ENCODE results near the gene RPGRIP1L. TPM values are rescaled to one million over a fixed set of nuclear protein-coding genes. Genes with fewer than 3 reads are reported as not detected.

RPGRIP1L gene
- total and polyA plus RNA-seq, 2 donors (not counting 1 experiment from before 2014, with no cell fraction given), result 7.4 to 13.0 TPM

GRCh38 chr16:53588081-53588648 lies 115.5 kb downstream of the RPGRIP1L start:
- Histone ChIP-seq H3K4me3 (replicated peaks in 1 of 4; ENCODE audit: control extremely low read depth in 1 of 4, insufficient read depth in 1 of 4, low read depth in 3 of 4, low read length in 4 of 4) (no peak overlapping the region), H3K36me3 (ENCODE audit: control insufficient read depth, insufficient read depth, low read length) (no peaks in the 10 kb centered on the region), H3K27me3 (ENCODE audit: control insufficient read depth, insufficient read depth, low read length) (no peaks in the 10 kb centered on the region), H3K4me2 (ENCODE audit: extremely low read depth, insufficient read depth, low read length) (no peak overlapping the region), H3K79me2 (ENCODE audit: control insufficient read depth, insufficient read depth, low read length) (no peaks in the 10 kb centered on the region), H3K4me1 (ENCODE audit: control insufficient read depth, extremely low read depth, insufficient read depth, low read length) (no peaks in the 10 kb centered on the region), H3K27ac (ENCODE audit: insufficient read depth, low read length) (no peak overlapping the region), H2AFZ (ENCODE audit: low read length) (no peak overlapping the region), H3K9ac (ENCODE audit: insufficient read depth, low read length) (no peak overlapping the region), H4K20me1 (ENCODE audit: control insufficient read depth, extremely low read depth, insufficient read depth, low read length) (no peaks in the 10 kb centered on the region), H3K9me3 (ENCODE audit: control insufficient read depth, insufficient read depth, low read depth, low read length) (no peaks in the 10 kb centered on the region)
- no peak for DNase-seq (ENCODE audit: low read depth in 2 of 2)
- TF ChIP-seq CTCF (conservative IDR thresholded peaks at IDR 0.05 in 1 of 2, IDR thresholded peaks at IDR 0.05 in 1 of 2; ENCODE audit: low read depth in 1 of 2, low read length in 2 of 2) (no peak), EZH2 (IDR thresholded peaks at IDR 0.05; ENCODE audit: low read length, missing control alignments) (no peak)

- no peaks in the 10 kb centered on the region for H3K36me3 ChIP-seq (ENCODE audit: control insufficient read depth, insufficient read depth, low read length)
- H3K27ac ChIP-seq (ENCODE audit: insufficient read depth, low read length), result no peak overlapping the region
- no peak for TF ChIP-seq CTCF (conservative IDR thresholded peaks at IDR 0.05 in 1 of 2, IDR thresholded peaks at IDR 0.05 in 1 of 2; ENCODE audit: low read depth in 1 of 2, low read length in 2 of 2)
- no peak for TF ChIP-seq EZH2 (IDR thresholded peaks at IDR 0.05; ENCODE audit: low read length, missing control alignments)
- H3K9ac ChIP-seq (ENCODE audit: insufficient read depth, low read length), result no peak overlapping the region
- H3K4me2 ChIP-seq (ENCODE audit: extremely low read depth, insufficient read depth, low read length), result no peak overlapping the region
- H3K4me3 ChIP-seq (replicated peaks in 1 of 4; ENCODE audit: control extremely low read depth in 1 of 4, insufficient read depth in 1 of 4, low read depth in 3 of 4, low read length in 4 of 4), result no peak overlapping the region
- H3K9me3 ChIP-seq (ENCODE audit: control insufficient read depth, insufficient read depth, low read depth, low read length), result no peaks in the 10 kb centered on the region
- H2AFZ ChIP-seq (ENCODE audit: low read length), result no peak overlapping the region
- DNase-seq (ENCODE audit: low read depth in 2 of 2), result peak in 1 of 2 donors; percentile 35
- no peaks in the 10 kb centered on the region for H3K4me1 ChIP-seq (ENCODE audit: control insufficient read depth, extremely low read depth, insufficient read depth, low read length)
- H3K79me2 ChIP-seq (ENCODE audit: control insufficient read depth, insufficient read depth, low read length), result no peaks in the 10 kb centered on the region
- H4K20me1 ChIP-seq (ENCODE audit: control insufficient read depth, extremely low read depth, insufficient read depth, low read length), result no peaks in the 10 kb centered on the region
- H3K27me3 ChIP-seq (ENCODE audit: control insufficient read depth, insufficient read depth, low read length), result no peaks in the 10 kb centered on the region
Observed at GRCh38 chr16:53583401-53583800, 120.3 kb downstream of the RPGRIP1L start.

GRCh38 chr16:53581784-53582183 lies 121.9 kb downstream of the RPGRIP1L start:
- H3K4me2 ChIP-seq (ENCODE audit: extremely low read depth, insufficient read depth, low read length), result no peak overlapping the region
- H3K4me1 ChIP-seq (ENCODE audit: control insufficient read depth, extremely low read depth, insufficient read depth, low read length), result no peaks in the 10 kb centered on the region
- DNase-seq (ENCODE audit: low read depth in 2 of 2), result no peak
- H3K9ac ChIP-seq (ENCODE audit: insufficient read depth, low read length), result no peak overlapping the region
- no peaks in the 10 kb centered on the region for H3K9me3 ChIP-seq (ENCODE audit: control insufficient read depth, insufficient read depth, low read depth, low read length)
- no peak overlapping the region for H2AFZ ChIP-seq (ENCODE audit: low read length)
- TF ChIP-seq CTCF (conservative IDR thresholded peaks at IDR 0.05 in 1 of 2, IDR thresholded peaks at IDR 0.05 in 1 of 2; ENCODE audit: low read depth in 1 of 2, low read length in 2 of 2) (no peak), EZH2 (IDR thresholded peaks at IDR 0.05; ENCODE audit: low read length, missing control alignments) (no peak)
- no peaks in the 10 kb centered on the region for H3K79me2 ChIP-seq (ENCODE audit: control insufficient read depth, insufficient read depth, low read length)
- no peaks in the 10 kb centered on the region for H3K27me3 ChIP-seq (ENCODE audit: control insufficient read depth, insufficient read depth, low read length)
- no peaks in the 10 kb centered on the region for H3K36me3 ChIP-seq (ENCODE audit: control insufficient read depth, insufficient read depth, low read length)
- H3K4me3 ChIP-seq (replicated peaks in 1 of 4; ENCODE audit: control extremely low read depth in 1 of 4, insufficient read depth in 1 of 4, low read depth in 3 of 4, low read length in 4 of 4), result no peak overlapping the region
- no peak overlapping the region for H3K27ac ChIP-seq (ENCODE audit: insufficient read depth, low read length)
- no peaks in the 10 kb centered on the region for H4K20me1 ChIP-seq (ENCODE audit: control insufficient read depth, extremely low read depth, insufficient read depth, low read length)

Measured in fibroblast of lung (primary cell).